ENCODE data around the gene PACSIN3. TPM values are rescaled to one million over a fixed set of nuclear protein-coding genes. Genes with fewer than 3 reads are reported as not detected.

The PACSIN3 gene
- total and polyA plus RNA-seq, 2 of the 13 experiments (the other 11 are each of a cell fraction or from before 2014, with no cell fraction given), result 47.9 to 93.3 TPM

DNA sequence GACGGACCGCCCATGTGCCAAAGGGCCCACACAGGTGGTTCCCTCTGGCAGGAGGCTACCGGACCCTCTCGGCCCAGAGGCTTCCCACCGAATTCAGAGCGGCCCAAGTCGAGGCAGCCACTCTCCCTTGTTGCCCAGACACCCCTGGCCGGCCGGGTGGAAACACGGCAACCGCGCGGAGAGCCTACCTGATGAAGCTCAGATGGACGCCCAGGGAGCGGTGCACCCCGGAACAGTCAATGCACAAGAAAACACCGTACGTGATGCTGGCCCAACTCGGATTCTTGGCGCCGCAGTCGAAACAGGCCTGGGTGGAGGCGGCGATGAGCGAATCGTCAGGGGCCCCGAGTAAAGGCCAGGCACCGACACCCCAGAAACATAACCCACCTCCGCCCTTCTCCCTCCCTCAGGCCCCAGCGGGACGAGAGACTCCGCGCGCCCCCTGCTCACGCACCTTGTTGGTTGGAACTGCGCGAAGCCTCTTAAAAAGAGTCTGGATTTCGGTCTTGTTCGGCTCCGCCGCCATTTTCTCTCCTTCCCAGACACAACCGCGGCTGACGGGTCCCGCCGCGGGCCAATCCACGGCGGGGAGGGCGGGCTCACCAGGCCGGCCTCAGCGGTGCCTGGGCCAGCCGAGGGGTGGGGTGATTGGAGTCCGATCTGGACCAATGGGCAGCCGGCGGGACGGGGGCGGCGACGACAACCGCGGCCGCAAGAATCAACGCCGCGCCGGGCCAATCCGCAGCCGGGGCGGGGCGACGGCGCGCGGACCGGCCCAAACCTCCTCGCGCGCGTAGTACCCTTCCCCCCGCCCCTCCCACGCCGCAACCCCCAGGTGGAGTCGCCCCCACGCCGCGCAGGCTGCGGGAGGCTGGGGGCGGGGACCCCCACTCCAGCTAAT lies 9.7 kb downstream of the PACSIN3 start, which contains the start of gene ARFGAP2 (continued):
- TF ChIP-seq, protein P1, sequence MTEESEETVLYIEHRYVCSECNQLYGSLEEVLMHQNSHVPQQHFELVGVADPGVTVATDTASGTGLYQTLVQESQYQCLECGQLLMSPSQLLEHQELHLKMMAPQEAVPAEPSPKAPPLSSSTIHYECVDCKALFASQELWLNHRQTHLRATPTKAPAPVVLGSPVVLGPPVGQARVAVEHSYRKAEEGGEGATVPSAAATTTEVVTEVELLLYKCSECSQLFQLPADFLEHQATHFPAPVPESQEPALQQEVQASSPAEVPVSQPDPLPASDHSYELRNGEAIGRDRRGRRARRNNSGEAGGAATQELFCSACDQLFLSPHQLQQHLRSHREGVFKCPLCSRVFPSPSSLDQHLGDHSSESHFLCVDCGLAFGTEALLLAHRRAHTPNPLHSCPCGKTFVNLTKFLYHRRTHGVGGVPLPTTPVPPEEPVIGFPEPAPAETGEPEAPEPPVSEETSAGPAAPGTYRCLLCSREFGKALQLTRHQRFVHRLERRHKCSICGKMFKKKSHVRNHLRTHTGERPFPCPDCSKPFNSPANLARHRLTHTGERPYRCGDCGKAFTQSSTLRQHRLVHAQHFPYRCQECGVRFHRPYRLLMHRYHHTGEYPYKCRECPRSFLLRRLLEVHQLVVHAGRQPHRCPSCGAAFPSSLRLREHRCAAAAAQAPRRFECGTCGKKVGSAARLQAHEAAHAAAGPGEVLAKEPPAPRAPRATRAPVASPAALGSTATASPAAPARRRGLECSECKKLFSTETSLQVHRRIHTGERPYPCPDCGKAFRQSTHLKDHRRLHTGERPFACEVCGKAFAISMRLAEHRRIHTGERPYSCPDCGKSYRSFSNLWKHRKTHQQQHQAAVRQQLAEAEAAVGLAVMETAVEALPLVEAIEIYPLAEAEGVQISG (CRISPR knock-in tag; IDR thresholded peaks at IDR 0.05), result peak; percentile 77
- no peak for TF ChIP-seq BCL3 (CRISPR knock-in tag; IDR thresholded peaks at IDR 0.05)
- TF ChIP-seq, protein P2, sequence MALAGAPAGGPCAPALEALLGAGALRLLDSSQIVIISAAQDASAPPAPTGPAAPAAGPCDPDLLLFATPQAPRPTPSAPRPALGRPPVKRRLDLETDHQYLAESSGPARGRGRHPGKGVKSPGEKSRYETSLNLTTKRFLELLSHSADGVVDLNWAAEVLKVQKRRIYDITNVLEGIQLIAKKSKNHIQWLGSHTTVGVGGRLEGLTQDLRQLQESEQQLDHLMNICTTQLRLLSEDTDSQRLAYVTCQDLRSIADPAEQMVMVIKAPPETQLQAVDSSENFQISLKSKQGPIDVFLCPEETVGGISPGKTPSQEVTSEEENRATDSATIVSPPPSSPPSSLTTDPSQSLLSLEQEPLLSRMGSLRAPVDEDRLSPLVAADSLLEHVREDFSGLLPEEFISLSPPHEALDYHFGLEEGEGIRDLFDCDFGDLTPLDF (CRISPR knock-in tag; IDR thresholded peaks at IDR 0.05), result no peak; the same call in 1 of the 2 replicates
- TF ChIP-seq TARDBP (CRISPR knock-in tag; IDR thresholded peaks at IDR 0.05), result peak; percentile 25; the same call in 1 of the 2 replicates
- TF ChIP-seq SNAI1 (CRISPR knock-in tag; IDR thresholded peaks at IDR 0.05; ENCODE audit: borderline replicate concordance), result no peak
- no peak for TF ChIP-seq MZF1 (CRISPR knock-in tag; IDR thresholded peaks at IDR 0.05; ENCODE audit: borderline replicate concordance)
- TF ChIP-seq ZNF557 (CRISPR knock-in tag; IDR thresholded peaks at IDR 0.05), result no peak
- TF ChIP-seq, protein P3, sequence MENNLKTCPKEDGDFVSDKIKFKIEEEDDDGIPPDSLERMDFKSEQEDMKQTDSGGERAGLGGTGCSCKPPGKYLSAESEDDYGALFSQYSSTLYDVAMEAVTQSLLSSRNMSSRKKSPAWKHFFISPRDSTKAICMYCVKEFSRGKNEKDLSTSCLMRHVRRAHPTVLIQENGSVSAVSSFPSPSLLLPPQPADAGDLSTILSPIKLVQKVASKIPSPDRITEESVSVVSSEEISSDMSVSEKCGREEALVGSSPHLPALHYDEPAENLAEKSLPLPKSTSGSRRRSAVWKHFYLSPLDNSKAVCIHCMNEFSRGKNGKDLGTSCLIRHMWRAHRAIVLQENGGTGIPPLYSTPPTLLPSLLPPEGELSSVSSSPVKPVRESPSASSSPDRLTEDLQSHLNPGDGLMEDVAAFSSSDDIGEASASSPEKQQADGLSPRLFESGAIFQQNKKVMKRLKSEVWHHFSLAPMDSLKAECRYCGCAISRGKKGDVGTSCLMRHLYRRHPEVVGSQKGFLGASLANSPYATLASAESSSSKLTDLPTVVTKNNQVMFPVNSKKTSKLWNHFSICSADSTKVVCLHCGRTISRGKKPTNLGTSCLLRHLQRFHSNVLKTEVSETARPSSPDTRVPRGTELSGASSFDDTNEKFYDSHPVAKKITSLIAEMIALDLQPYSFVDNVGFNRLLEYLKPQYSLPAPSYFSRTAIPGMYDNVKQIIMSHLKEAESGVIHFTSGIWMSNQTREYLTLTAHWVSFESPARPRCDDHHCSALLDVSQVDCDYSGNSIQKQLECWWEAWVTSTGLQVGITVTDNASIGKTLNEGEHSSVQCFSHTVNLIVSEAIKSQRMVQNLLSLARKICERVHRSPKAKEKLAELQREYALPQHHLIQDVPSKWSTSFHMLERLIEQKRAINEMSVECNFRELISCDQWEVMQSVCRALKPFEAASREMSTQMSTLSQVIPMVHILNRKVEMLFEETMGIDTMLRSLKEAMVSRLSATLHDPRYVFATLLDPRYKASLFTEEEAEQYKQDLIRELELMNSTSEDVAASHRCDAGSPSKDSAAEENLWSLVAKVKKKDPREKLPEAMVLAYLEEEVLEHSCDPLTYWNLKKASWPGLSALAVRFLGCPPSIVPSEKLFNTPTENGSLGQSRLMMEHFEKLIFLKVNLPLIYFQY (CRISPR knock-in tag; IDR thresholded peaks at IDR 0.05; ENCODE audit: borderline replicate concordance), result peak; percentile 37; the same call in 1 of the 2 replicates
- TF ChIP-seq ZC3H13 (CRISPR knock-in tag; IDR thresholded peaks at IDR 0.05), result no peak; the same call in 1 of the 2 replicates
- no peak for TF ChIP-seq CENPT (CRISPR knock-in tag; IDR thresholded peaks at IDR 0.05; ENCODE audit: low read depth)
- TF ChIP-seq U2AF1 (optimal IDR thresholded peaks at IDR 0.05; ENCODE audit: low read depth, low read length), result no peak
- peak; percentile 46 for TF ChIP-seq SRSF1 (optimal IDR thresholded peaks at IDR 0.05; ENCODE audit: low read depth, low read length)
- TF ChIP-seq, protein P4, sequence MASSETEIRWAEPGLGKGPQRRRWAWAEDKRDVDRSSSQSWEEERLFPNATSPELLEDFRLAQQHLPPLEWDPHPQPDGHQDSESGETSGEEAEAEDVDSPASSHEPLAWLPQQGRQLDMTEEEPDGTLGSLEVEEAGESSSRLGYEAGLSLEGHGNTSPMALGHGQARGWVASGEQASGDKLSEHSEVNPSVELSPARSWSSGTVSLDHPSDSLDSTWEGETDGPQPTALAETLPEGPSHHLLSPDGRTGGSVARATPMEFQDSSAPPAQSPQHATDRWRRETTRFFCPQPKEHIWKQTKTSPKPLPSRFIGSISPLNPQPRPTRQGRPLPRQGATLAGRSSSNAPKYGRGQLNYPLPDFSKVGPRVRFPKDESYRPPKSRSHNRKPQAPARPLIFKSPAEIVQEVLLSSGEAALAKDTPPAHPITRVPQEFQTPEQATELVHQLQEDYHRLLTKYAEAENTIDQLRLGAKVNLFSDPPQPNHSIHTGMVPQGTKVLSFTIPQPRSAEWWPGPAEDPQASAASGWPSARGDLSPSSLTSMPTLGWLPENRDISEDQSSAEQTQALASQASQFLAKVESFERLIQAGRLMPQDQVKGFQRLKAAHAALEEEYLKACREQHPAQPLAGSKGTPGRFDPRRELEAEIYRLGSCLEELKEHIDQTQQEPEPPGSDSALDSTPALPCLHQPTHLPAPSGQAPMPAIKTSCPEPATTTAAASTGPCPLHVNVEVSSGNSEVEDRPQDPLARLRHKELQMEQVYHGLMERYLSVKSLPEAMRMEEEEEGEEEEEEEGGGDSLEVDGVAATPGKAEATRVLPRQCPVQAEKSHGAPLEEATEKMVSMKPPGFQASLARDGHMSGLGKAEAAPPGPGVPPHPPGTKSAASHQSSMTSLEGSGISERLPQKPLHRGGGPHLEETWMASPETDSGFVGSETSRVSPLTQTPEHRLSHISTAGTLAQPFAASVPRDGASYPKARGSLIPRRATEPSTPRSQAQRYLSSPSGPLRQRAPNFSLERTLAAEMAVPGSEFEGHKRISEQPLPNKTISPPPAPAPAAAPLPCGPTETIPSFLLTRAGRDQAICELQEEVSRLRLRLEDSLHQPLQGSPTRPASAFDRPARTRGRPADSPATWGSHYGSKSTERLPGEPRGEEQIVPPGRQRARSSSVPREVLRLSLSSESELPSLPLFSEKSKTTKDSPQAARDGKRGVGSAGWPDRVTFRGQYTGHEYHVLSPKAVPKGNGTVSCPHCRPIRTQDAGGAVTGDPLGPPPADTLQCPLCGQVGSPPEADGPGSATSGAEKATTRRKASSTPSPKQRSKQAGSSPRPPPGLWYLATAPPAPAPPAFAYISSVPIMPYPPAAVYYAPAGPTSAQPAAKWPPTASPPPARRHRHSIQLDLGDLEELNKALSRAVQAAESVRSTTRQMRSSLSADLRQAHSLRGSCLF (CRISPR knock-in tag; IDR thresholded peaks at IDR 0.05; ENCODE audit: borderline replicate concordance), result no peak
